NCI-H510A (cell line): Measurements from ENCODE around the gene UQCC2.

Experiments used
- DNase-seq: peaks from one replicate; lab custom pipeline; 2025; lab: John Stamatoyannopoulos, UW

UQCC2 gene

GRCh38 chr6:33725222-33725621 is 13.7 kb upstream of the UQCC2 start:
- DNase-seq, result no peak

GRCh38 chr6:33724102-33725023 is 12.9 kb upstream of the UQCC2 start:
- DNase-seq, result no peak

- no peak for DNase-seq
Measured at GRCh38 chr6:33723371-33724085, 12.0 kb upstream of the UQCC2 start.

- no peak for DNase-seq
Measured at GRCh38 chr6:33722103-33722623, 10.7 kb upstream of the UQCC2 start.

- no peak for DNase-seq
Measured at GRCh38 chr6:33721508-33721907, 10.0 kb upstream of the UQCC2 start.

- DNase-seq, result no peak
Measured at GRCh38 chr6:33720998-33721397, 9.5 kb upstream of the UQCC2 start.

GRCh38 chr6:33719326-33719987 is 8.0 kb upstream of the UQCC2 start:
- peak; percentile 89 for DNase-seq

GRCh38 chr6:33718713-33719112 is 7.2 kb upstream of the UQCC2 start:
- no peak for DNase-seq

GRCh38 chr6:33717934-33718455 is 6.5 kb upstream of the UQCC2 start:
- no peak for DNase-seq

GRCh38 chr6:33716890-33717632 is 5.6 kb upstream of the UQCC2 start:
- DNase-seq, result peak; percentile 77

GRCh38 chr6:33716379-33716778 is 4.9 kb upstream of the UQCC2 start:
- peak; percentile 91 for DNase-seq

GRCh38 chr6:33714385-33715040 is 3.0 kb upstream of the UQCC2 start:
- DNase-seq, result no peak

- no peak for DNase-seq
Measured at GRCh38 chr6:33713786-33714185, 2.3 kb upstream of the UQCC2 start.

GRCh38 chr6:33712914-33713313 is 1.4 kb upstream of the UQCC2 start:
- DNase-seq, result no peak

- DNase-seq, result no peak
Measured at GRCh38 chr6:33710296-33711121, 991 bp downstream of the UQCC2 start.

GRCh38 chr6:33709605-33710295 is 1.8 kb downstream of the UQCC2 start:
- no peak for DNase-seq

- no peak for DNase-seq
Measured at GRCh38 chr6:33708516-33709204, 2.8 kb downstream of the UQCC2 start.

- DNase-seq, result no peak
Measured at GRCh38 chr6:33707771-33708170, 3.7 kb downstream of the UQCC2 start.
